SK-N-MC (cell line): ENCODE results near the gene STPG3.

Experiments used
- EZH2 ChIP-seq: fragments of 200-600 bp; sonication (generic); IDR thresholded peaks from one replicate; pipeline ENCODE4 v1.6.1; 2017; ENCODE audit warnings: antibody characterized with exemption
- POLR2AphosphoS5 ChIP-seq: IDR thresholded peaks from 2 replicates; pipeline ENCODE4 v1.6.1; 2012; ENCODE audit warnings: mild to moderate bottlenecking, low read depth, low read length, borderline replicate concordance

DNA sequence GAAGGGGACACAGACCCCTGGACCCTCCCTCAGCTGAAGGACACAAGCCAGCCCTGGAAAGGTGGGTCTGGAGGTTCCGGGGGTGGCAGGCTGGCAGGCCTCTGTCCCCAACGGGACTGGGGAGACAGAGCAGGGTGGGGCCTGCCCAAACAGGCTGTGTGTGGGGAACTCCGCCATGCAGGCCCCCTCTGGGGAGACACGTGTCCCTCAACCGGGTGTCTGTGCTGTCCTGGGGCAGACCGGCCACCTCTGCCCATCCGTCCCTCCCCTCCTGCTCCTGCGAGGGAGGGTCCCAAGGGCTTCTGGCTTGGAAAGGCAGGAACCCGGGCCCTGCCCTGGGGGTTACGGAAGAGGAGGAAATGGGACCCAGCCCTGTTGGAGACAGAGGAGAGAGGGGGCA is 19.0 kb upstream of the STPG3 start:
- TF ChIP-seq POLR2AphosphoS5, result no peak
- no peak for TF ChIP-seq EZH2
